Stimulated activated naive CD4-positive, alpha-beta T cell (primary cell): ENCODE measurements around the gene TTBK2.

ENCODE experiments used
- DNase-seq, 6 experiments: peaks; one replicate each; lab custom pipeline; 2025; lab: John Stamatoyannopoulos, UW

Gene TTBK2

GRCh38 chr15:42692997-42693396, 227.6 kb downstream of the TTBK2 start:
- DNase-seq = no peak

GRCh38 chr15:42692536-42692935, 228.0 kb downstream of the TTBK2 start:
- DNase-seq = no peak

GRCh38 chr15:42691770-42692169, 228.8 kb downstream of the TTBK2 start:
- no peak for DNase-seq

- DNase-seq = no peak
These were observed 229.3 kb downstream of the TTBK2 start for GRCh38 chr15:42691308-42691707.
